Stimulated activated CD8-positive, alpha-beta memory T cell treated with anti-CD3 and anti-CD28 coated beads, Interleukin-4, amount 100 ng/mL, for 48 hours (primary cell): ENCODE measurements around the gene ARID4A.
A peak's percentile ranks its signal among the peaks of the same experiment; 100 is the strongest.
"Not testable (repeated sequence)": the region's sequence is repeated elsewhere in the genome, so short reads cannot be mapped to it uniquely, and the experiment has no call there.

Experiments used
- DNase-seq: peaks from one replicate; pipeline ENCODE4 v3.0.0-alpha.2; 2020

Gene ARID4A

DNA sequence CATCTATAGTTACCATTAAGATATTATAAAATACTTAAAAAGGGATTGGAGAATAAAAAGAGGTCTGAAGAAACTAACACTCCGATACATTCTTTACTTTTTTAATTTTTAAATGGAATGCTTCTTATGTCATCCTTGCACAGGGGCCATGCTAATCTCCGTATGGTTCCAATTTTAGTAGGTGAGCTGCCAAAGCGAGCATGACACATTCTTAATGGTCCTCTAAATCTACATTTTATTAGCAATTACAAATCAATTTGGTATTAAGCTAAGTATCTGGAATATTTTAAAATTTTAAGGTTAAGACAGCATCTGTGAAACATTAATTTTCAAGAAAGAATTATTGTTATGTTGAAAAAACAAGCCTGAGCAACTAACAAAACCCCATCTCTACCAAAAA is 6.2 kb upstream of the ARID4A start:
- no peak for DNase-seq

DNA sequence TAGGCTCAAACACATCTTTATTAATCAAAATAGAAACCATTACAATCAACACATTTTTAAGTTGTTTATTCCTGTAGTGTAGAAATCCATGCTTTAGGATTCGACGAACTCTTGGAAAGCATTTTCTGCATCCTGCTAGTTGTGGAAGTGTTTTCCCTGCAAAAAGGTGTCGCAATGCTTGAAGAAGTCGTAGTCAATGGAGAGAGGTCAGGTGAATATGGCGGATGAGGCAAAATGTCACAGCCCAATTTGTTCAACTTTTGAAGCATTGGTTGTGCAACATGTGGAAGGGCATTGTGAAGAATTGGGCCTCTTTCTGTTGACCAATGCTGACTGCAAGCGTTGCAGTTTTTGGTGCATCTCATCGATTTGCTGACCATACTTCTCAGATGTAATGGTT is 4.2 kb upstream of the ARID4A start:
- DNase-seq: no peak

DNA sequence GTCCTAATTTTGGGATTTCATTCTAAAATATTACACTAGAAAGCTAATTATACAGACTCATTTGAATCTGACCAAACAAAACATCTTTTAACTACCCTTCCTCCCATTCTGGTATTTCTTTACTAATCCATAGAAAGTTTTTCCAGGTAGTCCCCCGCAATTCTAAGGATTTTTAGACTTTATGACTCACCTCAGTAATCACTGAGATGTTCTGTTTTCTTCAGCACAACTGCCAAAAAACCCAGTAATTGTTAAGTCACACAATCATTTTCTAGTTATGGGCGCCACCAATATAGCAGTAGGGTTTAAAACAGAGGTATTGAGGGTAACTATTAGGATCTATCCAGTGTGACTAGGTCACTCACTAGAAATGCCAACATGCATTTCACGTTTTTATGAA is 1.6 kb upstream of the ARID4A start:
- DNase-seq: no peak

DNA sequence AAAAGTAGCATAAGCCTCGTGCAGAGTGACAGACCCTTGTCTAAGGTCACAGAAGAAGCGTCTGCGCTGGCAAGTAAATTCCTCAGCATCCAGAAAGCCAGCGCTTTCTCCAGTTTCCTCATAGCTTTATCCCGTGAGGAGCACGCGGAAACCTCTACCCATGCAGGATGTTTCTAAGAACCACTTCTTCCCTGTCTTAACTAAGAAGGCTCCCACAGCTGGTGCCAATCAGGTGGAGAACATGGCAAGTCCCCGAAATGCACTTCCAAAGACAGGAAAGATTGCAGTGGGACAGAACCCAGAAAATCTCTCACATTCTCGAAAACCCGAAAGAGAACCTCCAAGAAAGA is 968 bp upstream of the ARID4A start:
- no peak for DNase-seq

DNA sequence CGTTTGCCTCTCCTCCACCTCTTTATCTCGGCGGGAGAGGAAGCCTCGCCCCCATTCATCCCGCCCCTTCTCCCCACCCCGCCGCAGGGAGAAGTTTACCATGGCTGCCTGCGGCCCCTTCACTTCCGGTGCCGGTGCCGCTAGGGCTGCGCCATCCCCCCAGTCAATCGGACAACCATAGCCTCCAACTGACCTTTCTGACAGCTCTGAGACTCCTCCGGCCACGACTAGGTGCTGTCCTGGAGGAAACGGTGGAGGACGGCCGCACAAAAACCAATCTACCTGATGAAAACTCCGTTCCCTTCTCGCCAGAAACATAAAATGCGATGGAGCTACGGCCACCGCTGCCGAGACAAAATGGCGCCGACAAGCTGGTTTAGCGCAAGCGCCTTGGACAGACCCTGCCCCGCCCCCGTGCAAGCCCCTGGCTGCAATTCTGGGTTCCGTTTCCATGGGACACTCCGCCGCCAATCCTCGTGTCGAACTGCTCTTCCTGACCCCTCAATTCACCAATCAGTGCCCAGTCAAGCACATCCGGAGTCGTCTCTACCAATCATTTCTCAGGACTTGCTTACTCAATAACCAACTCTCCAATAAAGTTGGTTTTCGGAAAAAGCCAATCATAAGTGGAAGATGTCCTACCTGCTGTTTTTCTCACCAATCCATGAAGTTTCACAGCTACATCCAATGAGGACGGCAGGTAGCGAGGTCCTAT is 436 bp upstream of the ARID4A start:
- peak; percentile 97 for DNase-seq

DNA sequence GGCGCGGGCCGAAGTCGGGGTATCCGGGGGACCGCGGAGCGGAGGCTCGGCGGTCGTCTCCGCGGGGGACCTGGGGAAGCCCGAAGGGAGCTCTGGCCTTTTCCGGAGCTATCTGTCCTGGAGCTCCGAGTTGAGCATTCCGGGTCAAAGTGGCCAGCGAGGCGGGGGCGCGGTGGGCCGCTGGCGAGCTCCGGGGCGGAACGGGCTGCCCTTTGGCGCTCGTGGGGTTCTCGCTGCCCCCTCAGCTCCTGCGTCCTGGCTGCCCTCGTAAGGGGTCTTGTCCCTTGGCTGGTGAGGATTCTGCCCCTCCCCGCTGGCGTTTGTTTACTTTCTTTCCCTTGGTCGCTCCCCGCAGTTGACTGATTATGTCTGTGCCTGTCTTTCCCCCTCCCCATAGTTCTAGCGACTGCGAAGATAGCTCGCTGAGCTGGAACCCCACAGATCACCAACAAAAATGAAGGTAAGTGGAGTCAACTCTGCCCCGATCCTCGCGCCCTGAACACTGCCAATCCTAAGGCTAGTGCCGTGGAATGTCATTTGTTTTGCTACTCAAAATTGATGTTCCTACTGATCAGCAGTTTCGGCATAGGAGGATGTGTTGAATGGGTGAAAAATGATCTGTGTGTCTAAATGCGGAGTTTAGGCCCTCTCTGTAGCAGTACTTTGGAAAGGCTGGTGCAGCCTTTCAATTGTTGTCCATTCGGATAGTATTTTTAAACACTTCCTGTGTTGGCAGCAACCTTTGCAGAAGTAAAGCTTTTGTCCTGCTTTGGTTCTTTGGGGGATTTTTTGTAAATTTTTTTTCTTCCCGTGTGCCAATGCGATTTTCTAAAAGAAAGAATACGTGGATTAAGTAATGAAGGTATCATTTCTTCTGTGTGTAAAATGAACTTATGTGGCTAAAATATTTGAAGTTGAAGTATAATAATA is 1.3 kb downstream of the ARID4A start:
- peak; percentile 52 for DNase-seq

DNA sequence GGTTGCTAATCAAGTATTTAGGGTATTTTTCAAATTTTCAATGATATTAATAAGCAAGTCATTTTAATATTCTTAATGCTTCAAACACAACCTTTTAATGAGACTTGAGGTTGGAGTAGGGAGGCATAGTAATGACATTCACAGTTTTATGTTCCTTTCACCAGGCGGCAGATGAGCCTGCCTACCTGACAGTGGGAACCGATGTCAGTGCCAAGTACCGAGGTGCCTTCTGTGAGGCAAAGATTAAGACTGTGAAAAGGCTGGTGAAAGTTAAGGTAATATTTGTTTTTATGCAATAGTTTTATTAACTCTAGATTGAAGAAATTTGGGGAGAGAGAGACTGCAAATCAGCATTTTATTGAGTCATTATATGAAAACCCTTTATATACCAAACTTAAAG is 3.1 kb downstream of the ARID4A start:
- no peak for DNase-seq

DNA sequence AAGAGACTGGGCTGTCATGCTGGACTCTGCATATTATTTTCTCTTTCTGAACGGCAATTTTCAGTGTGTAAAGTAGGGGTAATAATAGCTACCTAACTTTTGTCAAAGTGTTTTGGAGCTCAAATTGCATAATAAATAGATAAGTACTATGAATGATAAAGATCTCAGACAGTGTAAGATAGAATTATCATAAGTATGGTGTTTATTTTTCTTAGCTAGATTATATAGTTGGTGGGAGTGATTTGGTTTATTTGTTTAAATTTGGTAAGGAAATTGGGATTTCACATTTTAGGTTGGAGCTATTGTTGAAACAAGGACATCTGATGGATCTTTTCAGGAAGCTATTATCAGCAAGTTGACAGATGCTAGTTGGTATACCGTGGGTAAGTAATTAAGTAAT is 7.4 kb downstream of the ARID4A start:
- no peak for DNase-seq

DNA sequence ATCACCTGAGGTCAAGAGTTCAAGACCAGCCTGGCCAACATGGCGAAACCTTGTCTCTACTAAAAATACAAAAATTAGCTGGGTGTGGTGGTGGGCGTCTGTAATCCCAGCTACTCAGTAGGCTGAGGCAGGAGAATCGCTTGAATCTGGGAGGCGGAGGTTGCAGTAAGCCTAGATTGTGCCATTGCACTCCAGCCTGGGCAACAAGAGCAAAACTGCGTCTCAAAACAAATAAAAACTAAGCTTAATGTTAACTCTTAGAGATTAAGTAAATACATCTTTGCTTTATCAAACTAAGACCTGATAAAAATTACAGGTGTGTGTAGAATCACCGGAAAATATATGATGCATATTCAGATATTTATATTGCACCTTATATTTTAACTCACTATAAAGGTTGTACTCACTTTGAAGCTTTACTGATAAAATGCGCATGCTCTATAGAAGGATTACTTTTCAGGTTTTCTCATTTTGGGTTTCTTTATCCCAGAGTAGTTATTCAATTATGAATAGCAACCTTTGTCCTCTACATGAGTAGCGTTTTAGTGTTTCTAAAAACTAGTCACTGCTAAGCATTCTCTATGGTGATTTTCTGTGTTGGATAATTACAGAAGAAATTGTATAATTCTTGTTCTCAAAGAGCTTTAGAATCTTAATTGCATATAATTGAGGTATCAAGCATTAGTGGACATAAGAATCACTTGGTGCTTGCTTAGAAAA is 9.4 kb downstream of the ARID4A start:
- DNase-seq: no peak

DNA sequence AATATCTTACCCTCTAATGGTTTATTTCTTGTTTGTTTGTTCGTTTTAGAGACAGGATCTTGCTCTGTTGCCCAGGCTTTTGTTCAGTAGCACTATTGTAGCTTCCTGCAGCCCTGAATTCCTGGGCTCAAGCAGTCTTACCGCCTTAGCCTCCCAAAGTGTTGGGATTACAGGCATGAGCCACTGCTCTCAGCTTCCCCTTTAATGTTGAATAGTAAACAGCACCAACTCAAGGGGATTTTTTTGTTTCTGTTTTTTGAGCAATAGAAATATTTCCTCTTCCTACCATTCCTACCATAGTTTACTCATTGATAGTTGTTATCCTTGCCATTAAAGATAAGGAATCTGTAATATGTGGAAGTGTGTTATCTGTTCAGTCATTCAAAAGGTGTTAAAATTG is 10.7 kb downstream of the ARID4A start:
- no peak for DNase-seq

DNA sequence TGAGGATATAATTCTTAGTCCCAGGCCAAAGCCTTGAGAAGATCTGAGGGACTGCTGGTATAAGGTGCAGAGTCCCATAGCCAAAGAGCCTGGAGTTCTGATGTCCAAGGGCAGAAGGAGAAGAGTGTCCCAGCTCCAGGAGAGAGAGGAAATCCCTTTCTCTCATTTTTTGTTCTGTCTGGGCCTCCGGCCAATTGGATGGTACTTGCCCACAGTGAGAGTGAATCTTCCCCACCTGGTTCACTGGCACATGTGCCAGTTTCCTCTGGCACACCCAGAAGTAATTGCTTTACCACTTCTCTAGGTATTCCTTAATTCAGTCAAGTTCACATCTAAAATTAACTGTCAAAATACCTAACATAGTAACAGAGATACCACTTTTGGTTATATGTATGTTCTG is 15.3 kb downstream of the ARID4A start:
- no peak for DNase-seq

DNA sequence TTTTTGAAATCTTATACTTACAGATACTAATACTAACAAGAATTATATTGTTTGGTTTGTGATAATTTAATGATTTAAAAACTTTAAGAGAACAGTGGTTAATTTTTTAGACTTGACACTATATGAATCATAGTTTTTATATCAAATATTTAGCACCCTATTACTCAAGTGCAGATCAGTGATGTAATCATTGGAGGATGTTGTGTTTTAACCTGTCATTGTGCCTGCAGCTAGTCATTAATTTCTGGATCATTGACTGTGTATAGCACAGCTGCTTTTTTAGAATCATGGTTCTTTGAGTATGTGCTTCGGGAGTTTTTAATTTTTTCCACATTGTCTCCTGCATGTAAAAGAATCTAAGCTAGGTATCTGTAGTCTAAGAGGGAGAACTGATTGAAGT is 17.3 kb downstream of the ARID4A start:
- no peak for DNase-seq

DNA sequence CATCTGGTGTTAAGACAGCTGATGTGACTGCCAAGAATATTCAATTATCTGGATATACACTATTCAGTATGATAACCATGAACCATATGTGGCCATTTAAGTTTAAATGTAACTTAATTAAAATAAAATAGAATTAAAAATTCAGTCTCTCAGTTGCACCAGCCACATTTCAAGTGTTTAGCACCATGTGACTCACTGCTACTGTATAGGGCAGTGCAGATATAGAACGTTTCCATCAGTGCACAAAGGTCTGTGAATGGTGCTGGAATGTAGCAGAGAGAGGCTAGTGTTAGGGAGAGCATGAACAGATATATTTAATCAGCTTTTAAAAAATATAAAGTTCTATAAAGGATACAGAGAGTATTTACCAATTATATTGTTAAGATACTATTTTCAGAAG is 28.7 kb downstream of the ARID4A start:
- DNase-seq: no peak

DNA sequence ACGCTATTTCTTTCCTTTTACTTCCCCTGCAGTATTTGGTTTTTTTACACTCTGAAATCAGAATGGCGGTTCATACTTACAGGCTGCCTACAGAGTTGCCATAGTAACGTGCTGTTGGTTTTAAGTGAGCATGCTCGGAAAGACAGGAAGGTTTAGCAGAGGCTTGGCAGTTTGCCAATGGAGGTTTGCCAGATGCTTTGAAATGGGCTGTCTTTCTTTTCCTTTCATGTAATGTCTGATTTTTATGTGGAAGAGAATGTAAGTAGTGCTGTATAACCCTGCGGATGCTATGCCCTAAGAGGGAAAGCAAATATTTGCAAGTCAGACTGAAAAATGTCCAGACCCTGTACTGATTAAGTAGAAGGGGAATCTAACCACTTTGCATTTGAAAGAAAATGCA is 32.8 kb downstream of the ARID4A start:
- DNase-seq: peak; percentile 82

DNA sequence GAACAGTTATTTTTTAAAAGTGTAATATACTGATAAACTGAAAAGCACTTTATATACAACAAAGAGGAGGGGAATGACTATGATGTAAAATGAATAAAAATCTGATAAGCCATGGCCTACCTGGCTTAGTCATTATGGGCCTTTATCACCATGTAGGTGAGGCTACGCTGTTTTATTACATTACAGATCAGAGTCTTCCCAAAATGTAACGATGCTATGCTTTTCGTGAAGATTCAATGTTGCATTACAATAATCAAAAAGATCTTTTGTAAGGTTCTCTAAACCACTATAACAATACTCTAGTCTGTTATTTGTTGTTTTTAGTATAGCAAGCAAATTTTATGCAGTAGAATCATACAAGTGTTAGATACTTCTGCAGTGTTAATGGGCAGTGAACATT is 34.2 kb downstream of the ARID4A start:
- DNase-seq: no peak

DNA sequence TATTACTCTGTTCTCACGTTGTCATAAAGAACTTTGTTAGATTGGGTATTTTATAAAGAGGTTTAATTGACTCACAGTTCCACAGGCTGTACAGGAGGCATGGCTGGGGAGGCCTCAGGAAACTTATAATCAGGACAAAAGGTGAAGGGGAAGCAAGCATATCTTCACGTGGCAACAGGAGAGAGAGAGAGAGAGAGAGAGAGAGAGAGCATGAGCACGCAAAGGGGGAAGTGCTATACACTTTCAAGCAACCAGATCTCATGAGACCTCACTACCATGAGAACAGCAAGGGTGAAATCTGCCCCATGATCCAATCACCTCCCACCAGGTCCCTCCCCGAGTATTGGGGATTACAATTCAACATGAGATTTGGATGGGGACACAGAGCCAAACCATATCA is 41.3 kb downstream of the ARID4A start:
- not testable (repeated sequence) for DNase-seq

DNA sequence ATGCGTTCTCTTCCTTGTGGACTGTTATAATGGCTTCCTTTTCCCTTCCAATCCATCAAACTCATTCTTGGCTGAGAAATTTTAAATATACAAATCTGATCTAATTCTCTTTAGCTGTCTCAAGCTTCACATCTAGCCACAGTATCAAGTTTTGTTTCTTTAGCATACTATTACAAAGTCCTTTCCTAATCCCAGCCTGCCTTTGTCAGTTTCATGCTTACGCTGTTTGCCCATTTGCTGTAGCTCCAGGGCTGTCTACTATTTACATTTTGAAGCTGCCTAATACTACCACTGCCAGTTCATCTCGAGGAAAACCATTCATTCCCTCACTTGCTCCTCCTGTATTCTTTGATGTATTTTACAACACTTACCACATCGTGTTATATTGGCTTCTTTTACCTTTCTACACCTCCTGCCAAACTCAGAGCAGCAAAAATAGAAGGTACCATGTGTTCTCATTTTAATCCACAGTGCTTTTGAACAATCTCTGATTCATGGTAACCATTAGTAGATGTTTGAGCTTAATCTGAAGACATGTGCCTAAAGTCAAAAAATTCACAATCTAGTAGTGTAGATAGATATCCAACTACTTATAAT is 42.9 kb downstream of the ARID4A start:
- no peak for DNase-seq

DNA sequence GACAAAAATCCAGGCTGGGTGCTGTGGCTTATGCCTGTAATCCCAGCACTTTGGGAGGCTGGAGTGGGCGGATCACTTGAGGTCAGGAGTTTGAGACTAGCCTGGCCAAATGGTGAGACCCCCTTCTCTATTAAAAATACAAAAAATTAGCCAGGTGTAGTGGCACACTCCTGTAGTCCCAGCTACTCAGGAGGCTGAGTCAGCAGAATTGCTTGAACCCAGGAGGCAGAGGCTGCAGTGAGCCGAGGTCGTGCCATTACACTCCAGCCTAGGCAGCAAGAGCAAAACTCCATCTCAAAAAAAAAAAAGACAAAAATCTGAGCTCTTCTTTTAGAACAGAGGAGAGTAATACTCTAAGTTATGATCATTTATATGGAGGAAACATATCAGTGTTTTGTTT is 45.2 kb downstream of the ARID4A start:
- not testable (repeated sequence) for DNase-seq

DNA sequence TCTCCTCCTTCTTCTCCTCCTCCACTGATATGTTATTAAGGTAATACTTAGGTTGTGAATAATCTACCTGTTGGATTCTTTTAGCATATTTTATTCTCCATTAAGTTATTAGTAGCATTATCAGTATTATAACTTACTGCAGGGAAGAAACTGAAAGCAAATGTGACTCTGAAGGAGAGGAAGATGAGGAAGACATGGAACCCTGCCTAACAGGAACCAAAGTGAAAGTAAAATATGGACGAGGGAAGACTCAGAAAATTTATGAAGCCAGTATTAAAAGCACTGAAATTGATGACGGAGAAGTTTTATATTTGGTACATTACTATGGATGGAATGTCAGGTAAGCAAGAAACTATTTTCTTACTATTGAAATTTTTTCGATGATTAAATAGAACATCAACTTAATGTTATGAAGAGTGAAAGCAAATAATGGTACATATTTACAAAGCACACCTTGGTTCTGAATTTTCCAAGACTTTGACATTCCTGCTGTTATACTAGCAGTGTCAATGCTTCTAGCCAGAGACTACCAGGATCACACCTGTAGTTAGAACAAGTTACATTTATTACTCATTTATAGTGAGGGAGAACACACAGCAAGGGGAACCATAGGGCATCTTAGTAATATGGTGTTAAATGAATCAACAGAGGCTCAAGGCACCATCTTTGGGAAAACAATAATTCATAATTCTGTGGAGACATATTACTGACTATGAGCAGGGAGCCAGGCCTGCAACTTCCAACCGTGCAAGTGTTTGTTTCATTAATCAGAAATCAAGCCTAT is 55.4 kb downstream of the ARID4A start:
- no peak for DNase-seq

DNA sequence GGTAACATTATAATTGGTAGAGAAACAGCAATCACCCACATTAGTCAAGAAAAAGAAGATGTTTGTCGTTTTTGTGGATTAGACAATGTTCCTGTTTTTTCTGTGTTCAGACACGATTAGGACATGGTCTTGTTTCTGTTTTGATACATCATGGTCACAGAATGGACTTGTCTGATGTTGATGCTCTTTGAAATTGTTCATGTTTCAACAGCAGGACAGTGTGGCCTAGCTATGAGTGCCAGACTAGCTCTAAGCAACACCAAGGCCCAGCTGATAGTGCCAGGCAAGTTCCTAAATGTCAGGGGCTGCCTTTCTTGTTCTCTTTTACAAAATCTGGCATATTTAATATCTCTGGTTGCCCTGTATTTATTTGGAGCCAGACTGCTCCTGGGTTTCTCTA is 56.5 kb downstream of the ARID4A start:
- no peak for DNase-seq

DNA sequence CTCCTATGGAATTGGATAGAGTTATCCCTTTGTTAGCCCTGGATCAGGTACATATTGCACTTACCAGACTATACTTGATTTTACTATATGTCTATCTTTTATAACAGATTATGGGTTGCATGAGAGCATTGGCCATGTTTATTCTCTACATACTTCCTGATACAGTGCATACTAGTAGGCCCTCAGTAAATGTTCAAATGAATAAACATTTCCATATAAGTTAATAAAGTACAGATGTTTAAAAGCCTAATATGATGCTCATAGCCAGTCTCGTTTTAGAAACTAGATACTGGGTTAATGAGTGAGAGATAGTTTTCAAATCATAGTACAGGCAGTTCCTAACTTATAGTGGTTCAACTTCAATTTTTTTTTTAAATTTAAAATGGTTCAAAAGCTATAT is 57.9 kb downstream of the ARID4A start:
- no peak for DNase-seq

DNA sequence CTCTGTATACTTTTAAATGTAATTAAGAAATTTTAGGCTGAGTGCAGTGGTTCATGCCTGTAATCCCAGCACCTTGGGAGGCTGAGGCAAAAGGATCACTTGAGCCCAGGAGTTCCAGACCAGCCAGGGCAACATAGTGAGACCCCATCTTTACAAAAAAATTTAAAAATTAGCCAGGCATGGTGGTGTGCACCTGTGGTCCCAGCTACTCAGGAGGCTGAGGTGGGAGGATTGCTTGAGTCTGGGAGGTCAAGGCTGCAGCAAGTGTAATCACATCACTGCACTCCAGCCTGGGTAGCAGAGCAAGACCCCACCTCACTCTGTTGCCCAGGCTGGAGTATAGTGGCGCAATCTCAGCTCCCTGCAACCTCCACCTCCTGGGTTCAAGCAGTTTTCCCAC is 63.9 kb downstream of the ARID4A start:
- not testable (repeated sequence) for DNase-seq
